Osteocyte (in vitro differentiated cells): Measurements from ENCODE around the gene GABPB2. TPM values are rescaled to one million over a fixed set of nuclear protein-coding genes. Genes with fewer than 3 reads are reported as not detected.

Source experiments
- DNase-seq: peaks from one replicate; pipeline ENCODE4 v3.0.0; 2021; ENCODE audit warnings: mixed read lengths; ENCODE audit not compliant: unreplicated experiment; ENCODE audit errors: extremely low spot score
- H3K27ac Mint-ChIP-seq: one replicate; pipeline ENCODE4 v1.8.0; 2021; ENCODE audit warnings: mild to moderate bottlenecking, mixed read lengths; ENCODE audit not compliant: unreplicated experiment
- H3K27me3 Mint-ChIP-seq: one replicate; pipeline ENCODE4 v1.8.0; 2021; ENCODE audit warnings: mixed read lengths; ENCODE audit not compliant: unreplicated experiment
- H3K36me3 Mint-ChIP-seq: one replicate; pipeline ENCODE4 v1.8.0; 2021; ENCODE audit warnings: mixed read lengths; ENCODE audit not compliant: unreplicated experiment
- H3K4me1 Mint-ChIP-seq: one replicate; pipeline ENCODE4 v1.8.0; 2021; ENCODE audit warnings: mixed read lengths; ENCODE audit not compliant: unreplicated experiment
- H3K4me3 Mint-ChIP-seq: one replicate; pipeline ENCODE4 v1.8.0; 2021; ENCODE audit warnings: mild to moderate bottlenecking, moderate library complexity, mixed read lengths; ENCODE audit not compliant: unreplicated experiment
- H3K9me3 Mint-ChIP-seq: one replicate; pipeline ENCODE4 v1.8.0; 2021; ENCODE audit warnings: mixed read lengths; ENCODE audit not compliant: unreplicated experiment
- CTCF ChIP-seq: fragments of 200-600 bp; sonication (generic); IDR thresholded peaks from 2 replicates; pipeline ENCODE4 v1.5.0; 2021; ENCODE audit warnings: antibody characterized with exemption, mild to moderate bottlenecking, moderate library complexity
- total RNA-seq: library from RNA; stranded (reverse); gene quantifications from 2 replicates; pipeline ENCODE4 v1.2.1, GENCODE V29; 2021

GABPB2 gene
- total RNA-seq, 1 donor from 2014 or later = 11.1 TPM

GRCh38 chr1:151166505-151166956 is 96.0 kb downstream of the GABPB2 start:
- Mint-ChIP-seq H3K27me3 (no peaks in the 10 kb centered on the region), H3K9me3 (no peaks in the 10 kb centered on the region), H3K4me3 (peak overlapping the region; percentile 98), H3K36me3 (peaks cover 17% of the 10 kb centered on the region), H3K27ac (peak overlapping the region; percentile 97), H3K4me1 (peaks cover 31% of the 10 kb centered on the region)
- no peak for DNase-seq
- no peak for TF ChIP-seq CTCF

- H3K9me3 Mint-ChIP-seq = no peaks in the 10 kb centered on the region
- H3K36me3 Mint-ChIP-seq = peaks cover 14% of the 10 kb centered on the region
- H3K27ac Mint-ChIP-seq = peak overlapping the region; percentile 97
- H3K4me3 Mint-ChIP-seq = peak overlapping the region; percentile 98
- DNase-seq = no peak
- TF ChIP-seq CTCF = no peak
- no peaks in the 10 kb centered on the region for H3K27me3 Mint-ChIP-seq
- H3K4me1 Mint-ChIP-seq = peaks cover 31% of the 10 kb centered on the region
Observed at GRCh38 chr1:151167116-151167515, 96.6 kb downstream of the GABPB2 start.

- H3K27me3 Mint-ChIP-seq = no peaks in the 10 kb centered on the region
- H3K4me1 Mint-ChIP-seq = peaks cover 12% of the 10 kb centered on the region
- H3K36me3 Mint-ChIP-seq = peaks cover 18% of the 10 kb centered on the region
- no peaks in the 10 kb centered on the region for H3K9me3 Mint-ChIP-seq
- DNase-seq = no peak
- H3K4me3 Mint-ChIP-seq = no peak overlapping the region
- H3K27ac Mint-ChIP-seq = no peak overlapping the region
- TF ChIP-seq CTCF = no peak
Observed at GRCh38 chr1:151171190-151171589, 100.6 kb downstream of the GABPB2 start.

Other genes starting within 250 kb of the GABPB2 start
- gene ARNT, start 194.2 kb upstream of the GABPB2 start, total RNA-seq = 42.9 and 44.2 TPM in 2 replicates
- not detected in 2 replicates for gene CTXND2, start 183.6 kb upstream of the GABPB2 start, total RNA-seq
- gene SETDB1, start 144.4 kb upstream of the GABPB2 start, total RNA-seq = 53.5 and 59.8 TPM in 2 replicates
- 240 and 261 TPM in 2 replicates for gene CERS2, start 95.9 kb upstream of the GABPB2 start, total RNA-seq
- not detected in 2 replicates for gene ANXA9, start 88.5 kb upstream of the GABPB2 start, total RNA-seq
- 22.2 and 24.3 TPM in 2 replicates for gene MINDY1, start 63.9 kb upstream of the GABPB2 start, total RNA-seq
- gene PRUNE1, start 62.3 kb upstream of the GABPB2 start, total RNA-seq = 18.2 and 20.5 TPM in 2 replicates
- 0.55 and 0.81 TPM in 2 replicates for gene BNIPL, start 34.2 kb upstream of the GABPB2 start, total RNA-seq
- gene C1orf56, start 23.0 kb upstream of the GABPB2 start, total RNA-seq = 4.7 and 5.2 TPM in 2 replicates
- 67.1 and 69.9 TPM in 2 replicates for gene CDC42SE1, start 11.1 kb upstream of the GABPB2 start, total RNA-seq
- gene MLLT11, start 10.4 kb upstream of the GABPB2 start, total RNA-seq = 21.0 and 22.1 TPM in 2 replicates
- 24.7 and 28.2 TPM in 2 replicates for gene SEMA6C, start 75.9 kb downstream of the GABPB2 start, total RNA-seq
- gene TNFAIP8L2, start 85.9 kb downstream of the GABPB2 start, total RNA-seq = not detected in 2 replicates
- 12.6 and 13.3 TPM in 2 replicates for gene LYSMD1, start 95.1 kb downstream of the GABPB2 start, total RNA-seq
- 45.0 and 49.8 TPM in 2 replicates for gene SCNM1, start 95.4 kb downstream of the GABPB2 start, total RNA-seq
- gene TMOD4, start 105.2 kb downstream of the GABPB2 start, total RNA-seq = 2.8 TPM in 1 of 2 replicates, not detected in the other
- 77.5 and 91.6 TPM in 2 replicates for gene VPS72, start 119.4 kb downstream of the GABPB2 start, total RNA-seq
- 84.4 and 89.5 TPM in 2 replicates for gene PIP5K1A, start 127.8 kb downstream of the GABPB2 start, total RNA-seq
- 133 and 150 TPM in 2 replicates for gene PSMD4, start 184.0 kb downstream of the GABPB2 start, total RNA-seq
- 23.7 and 25.9 TPM in 2 replicates for gene ZNF687, start 211.5 kb downstream of the GABPB2 start, total RNA-seq